Measurements from ENCODE around the gene SMG7. TPM values are rescaled to one million over a fixed set of nuclear protein-coding genes. Genes with fewer than 3 reads are reported as not detected.
A peak's percentile ranks its signal among the peaks of the same experiment; 100 is the strongest.

SMG7 gene
- total RNA-seq, 3 donors from 2014 or later (not counting 1 experiment from before 2014, with no cell fraction given), result 56.5 to 78.5 (median 75.6) TPM

DNA sequence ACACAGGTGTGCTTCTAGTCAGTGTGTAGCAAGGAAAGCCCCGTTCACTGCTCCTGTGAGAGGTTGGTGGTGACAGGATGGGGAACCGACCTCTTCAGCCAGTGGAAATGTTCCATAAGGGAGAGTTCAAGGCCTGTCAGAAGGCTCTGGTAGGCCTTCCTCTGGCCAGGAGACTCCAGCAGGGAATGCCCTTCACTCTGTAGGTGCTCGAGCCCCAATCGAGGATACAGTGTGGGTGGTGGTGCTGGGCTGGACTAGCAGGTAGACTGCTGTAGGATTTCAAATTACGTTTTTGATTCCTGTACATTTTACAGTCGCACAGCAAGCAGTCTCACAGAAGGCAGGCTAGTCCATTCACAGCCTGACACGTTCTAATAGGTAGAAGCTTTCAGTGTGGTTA is 80.1 kb downstream of the SMG7 start:
- no peaks in the 10 kb centered on the region for H3K9me3 Mint-ChIP-seq
- H3K4me1 Mint-ChIP-seq, result no peaks in the 10 kb centered on the region
- Histone ChIP-seq H3K4me3 (ENCODE audit: low read length) (no peak overlapping the region), H3K27me3 (ENCODE audit: control insufficient read depth, insufficient read depth, low read length) (no peaks in the 10 kb centered on the region), H3K9me3 (ENCODE audit: control insufficient read depth, insufficient read depth, low read length) (no peaks in the 10 kb centered on the region), H3K27ac (ENCODE audit: low read length) (no peak overlapping the region), H3K36me3 (ENCODE audit: control insufficient read depth, insufficient read depth, low read length) (peaks cover 74% of the 10 kb centered on the region), H3K4me1 (ENCODE audit: control insufficient read depth, insufficient read depth, low read length) (no peaks in the 10 kb centered on the region)
- intact Hi-C loops (cut with micrococcal nuclease), result no loop called here
- no peak for DNase-seq
- no peak overlapping the region for H3K27ac Mint-ChIP-seq
- TF ChIP-seq, protein P1, sequence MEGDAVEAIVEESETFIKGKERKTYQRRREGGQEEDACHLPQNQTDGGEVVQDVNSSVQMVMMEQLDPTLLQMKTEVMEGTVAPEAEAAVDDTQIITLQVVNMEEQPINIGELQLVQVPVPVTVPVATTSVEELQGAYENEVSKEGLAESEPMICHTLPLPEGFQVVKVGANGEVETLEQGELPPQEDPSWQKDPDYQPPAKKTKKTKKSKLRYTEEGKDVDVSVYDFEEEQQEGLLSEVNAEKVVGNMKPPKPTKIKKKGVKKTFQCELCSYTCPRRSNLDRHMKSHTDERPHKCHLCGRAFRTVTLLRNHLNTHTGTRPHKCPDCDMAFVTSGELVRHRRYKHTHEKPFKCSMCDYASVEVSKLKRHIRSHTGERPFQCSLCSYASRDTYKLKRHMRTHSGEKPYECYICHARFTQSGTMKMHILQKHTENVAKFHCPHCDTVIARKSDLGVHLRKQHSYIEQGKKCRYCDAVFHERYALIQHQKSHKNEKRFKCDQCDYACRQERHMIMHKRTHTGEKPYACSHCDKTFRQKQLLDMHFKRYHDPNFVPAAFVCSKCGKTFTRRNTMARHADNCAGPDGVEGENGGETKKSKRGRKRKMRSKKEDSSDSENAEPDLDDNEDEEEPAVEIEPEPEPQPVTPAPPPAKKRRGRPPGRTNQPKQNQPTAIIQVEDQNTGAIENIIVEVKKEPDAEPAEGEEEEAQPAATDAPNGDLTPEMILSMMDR (IDR thresholded peaks at IDR 0.05), result no peak
- no peak overlapping the region for H3K4me3 Mint-ChIP-seq
- H3K27me3 Mint-ChIP-seq (ENCODE audit: low read depth in 2 of 2), result no peaks in the 10 kb centered on the region
- no peak for ATAC-seq
- H3K36me3 Mint-ChIP-seq, result peaks cover 15% of the 10 kb centered on the region
- WGBS (ENCODE audit: insufficient coverage), result 95% methylated on average over 6 of the region's 7 CpGs

DNA sequence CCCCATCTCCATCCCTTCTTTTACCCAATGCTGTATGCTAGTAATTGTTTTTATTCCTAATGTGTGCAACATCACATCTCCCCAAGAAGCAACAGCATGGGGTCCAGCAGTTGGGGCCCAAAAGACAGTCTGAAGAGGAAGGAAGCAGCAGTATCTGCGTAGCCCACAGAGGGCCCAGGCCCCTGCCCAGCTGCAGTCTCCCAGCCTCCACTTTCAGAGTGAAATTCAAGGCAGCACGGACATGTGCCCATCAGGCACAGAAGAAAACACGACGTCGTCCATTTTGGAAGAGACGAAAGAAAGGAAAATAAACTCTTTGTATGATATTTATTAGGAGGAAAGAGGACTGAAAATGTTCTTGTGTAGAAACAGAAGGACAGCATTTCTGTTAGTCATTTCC is 80.6 kb downstream of the SMG7 start:
- Mint-ChIP-seq H3K9me3 (no peaks in the 10 kb centered on the region), H3K27me3 (ENCODE audit: low read depth in 2 of 2) (no peaks in the 10 kb centered on the region), H3K4me3 (no peak overlapping the region), H3K27ac (no peak overlapping the region), H3K4me1 (no peaks in the 10 kb centered on the region), H3K36me3 (peaks cover 13% of the 10 kb centered on the region)
- intact Hi-C loops (cut with micrococcal nuclease), result no loop called here
- TF ChIP-seq, protein P1 (IDR thresholded peaks at IDR 0.05), result no peak
- Histone ChIP-seq H3K36me3 (ENCODE audit: control insufficient read depth, insufficient read depth, low read length) (peaks cover 74% of the 10 kb centered on the region), H3K9me3 (ENCODE audit: control insufficient read depth, insufficient read depth, low read length) (no peaks in the 10 kb centered on the region), H3K27me3 (ENCODE audit: control insufficient read depth, insufficient read depth, low read length) (no peaks in the 10 kb centered on the region), H3K4me1 (ENCODE audit: control insufficient read depth, insufficient read depth, low read length) (no peaks in the 10 kb centered on the region), H3K4me3 (ENCODE audit: low read length) (no peak overlapping the region), H3K27ac (ENCODE audit: low read length) (no peak overlapping the region)
- ATAC-seq (no peak), DNase-seq (no peak)
- WGBS (ENCODE audit: insufficient coverage), result 94% methylated on average over 6 of the region's 6 CpGs

DNA sequence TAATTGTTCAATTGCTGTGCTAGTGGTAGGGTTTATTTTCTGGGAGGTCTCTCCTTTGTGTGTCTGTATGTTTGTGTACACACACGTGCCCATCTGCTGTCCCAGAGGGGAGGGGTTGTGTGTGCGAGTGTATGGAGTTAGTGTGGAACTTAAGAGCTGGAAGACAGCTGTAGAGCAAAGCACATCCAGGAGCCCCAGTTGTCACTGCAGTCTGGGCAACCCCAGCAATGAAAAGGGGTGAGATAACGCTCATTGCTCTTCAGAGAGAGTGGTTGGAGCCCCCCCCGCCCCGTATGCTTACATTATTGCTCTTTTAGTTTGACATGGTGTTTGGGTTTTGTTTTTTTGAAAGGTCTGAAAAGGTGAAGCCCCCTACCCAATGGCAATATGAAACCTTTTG is 81.0 kb downstream of the SMG7 start:
- Histone ChIP-seq H3K27ac (ENCODE audit: low read length) (no peak overlapping the region), H3K9me3 (ENCODE audit: control insufficient read depth, insufficient read depth, low read length) (no peaks in the 10 kb centered on the region), H3K27me3 (ENCODE audit: control insufficient read depth, insufficient read depth, low read length) (no peaks in the 10 kb centered on the region), H3K4me1 (ENCODE audit: control insufficient read depth, insufficient read depth, low read length) (no peaks in the 10 kb centered on the region), H3K36me3 (ENCODE audit: control insufficient read depth, insufficient read depth, low read length) (peaks cover 70% of the 10 kb centered on the region), H3K4me3 (ENCODE audit: low read length) (no peak overlapping the region)
- WGBS (ENCODE audit: insufficient coverage), result 89% methylated on average over 3 of the region's 5 CpGs
- Mint-ChIP-seq H3K27ac (peak overlapping the region in 1 of 2 donors; percentile 15), H3K36me3 (peaks cover 13% of the 10 kb centered on the region), H3K27me3 (ENCODE audit: low read depth in 2 of 2) (no peaks in the 10 kb centered on the region), H3K4me1 (no peaks in the 10 kb centered on the region), H3K4me3 (no peak overlapping the region), H3K9me3 (no peaks in the 10 kb centered on the region)
- ATAC-seq, result no peak
- DNase-seq, result no peak
- intact Hi-C loops (cut with micrococcal nuclease), result no loop called here
- TF ChIP-seq, protein P1 (IDR thresholded peaks at IDR 0.05), result no peak

DNA sequence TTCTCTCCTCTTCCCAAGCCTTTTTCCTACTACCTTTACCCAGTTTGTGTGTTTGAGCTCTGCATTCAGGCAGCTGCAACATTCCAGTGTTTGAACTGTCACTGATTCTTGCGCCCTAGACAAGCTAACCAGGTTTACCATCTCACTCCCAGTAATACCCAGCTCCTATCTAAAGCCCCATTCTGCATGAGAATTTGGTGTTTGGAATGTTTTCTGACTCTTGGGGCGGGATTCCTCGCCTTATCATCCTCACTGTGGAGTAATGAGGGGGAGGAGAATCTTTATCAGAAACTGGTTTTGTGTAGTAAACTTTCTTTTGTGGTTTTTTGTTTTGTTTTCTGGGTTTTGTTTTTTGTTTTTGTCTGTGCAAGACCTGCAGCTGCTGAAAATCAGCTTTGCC is 81.5 kb downstream of the SMG7 start:
- peaks cover 13% of the 10 kb centered on the region for H3K36me3 Mint-ChIP-seq
- intact Hi-C loops (cut with micrococcal nuclease), result no loop called here
- peaks cover 65% of the 10 kb centered on the region for H3K36me3 ChIP-seq (ENCODE audit: control insufficient read depth, insufficient read depth, low read length)
- TF ChIP-seq, protein P1 (IDR thresholded peaks at IDR 0.05), result no peak
- peak overlapping the region in 1 of 2 donors; percentile 15 for H3K27ac Mint-ChIP-seq
- no peaks in the 10 kb centered on the region for H3K27me3 Mint-ChIP-seq (ENCODE audit: low read depth in 2 of 2)
- no peaks in the 10 kb centered on the region for H3K9me3 Mint-ChIP-seq
- H3K27ac ChIP-seq (ENCODE audit: low read length), result no peak overlapping the region
- H3K9me3 ChIP-seq (ENCODE audit: control insufficient read depth, insufficient read depth, low read length), result no peaks in the 10 kb centered on the region
- no peak for ATAC-seq
- no peak overlapping the region for H3K4me3 Mint-ChIP-seq
- H3K4me3 ChIP-seq (ENCODE audit: low read length), result no peak overlapping the region
- no peaks in the 10 kb centered on the region for H3K4me1 ChIP-seq (ENCODE audit: control insufficient read depth, insufficient read depth, low read length)
- WGBS (ENCODE audit: insufficient coverage), result 100% methylated on average over 3 of the region's 3 CpGs
- DNase-seq, result no peak
- no peaks in the 10 kb centered on the region for H3K27me3 ChIP-seq (ENCODE audit: control insufficient read depth, insufficient read depth, low read length)
- H3K4me1 Mint-ChIP-seq, result no peaks in the 10 kb centered on the region
